ENCODE results near the gene UBE2E2. TPM values are rescaled to one million over a fixed set of nuclear protein-coding genes. Genes with fewer than 3 reads are reported as not detected.

Gene UBE2E2
- total and polyA plus RNA-seq, 8 donors = 6.5 to 128 (median 18.9) TPM

- 95 to 100% (median 97%) methylated on average over 1 of the region's 1 CpG for WGBS, 5 donors
- Histone ChIP-seq H3K36me3 (no peaks in the 10 kb centered on the region), H3K9me3 (no peaks in the 10 kb centered on the region), H3K4me3 (no peak overlapping the region), H3K27ac (no peak overlapping the region), H3K27me3 (no peaks in the 10 kb centered on the region), H3K4me1 (peaks cover 0 to 14% (median 5%) of the 10 kb centered on the region in 4 donors)
- no peak for TF ChIP-seq EP300 (IDR thresholded peaks at IDR 0.05)
- no peak for TF ChIP-seq CTCF (IDR thresholded peaks at IDR 0.05)
- TF ChIP-seq POLR2A (IDR thresholded peaks at IDR 0.05) = no peak
- TF ChIP-seq POLR2AphosphoS5 (IDR thresholded peaks at IDR 0.05) = no peak
- intact Hi-C loops (cut with DNase I; ENCODE audit: low total_unique reads) = no loop called here
- DNase-seq = no peak
Measured at GRCh38 chr3:23444386-23444785, 241.3 kb downstream of the UBE2E2 start.

- Histone ChIP-seq H3K27ac (no peak overlapping the region), H3K9me3 (no peaks in the 10 kb centered on the region), H3K4me1 (peaks cover 0 to 14% (median 2%) of the 10 kb centered on the region in 4 donors), H3K4me3 (no peak overlapping the region), H3K36me3 (no peaks in the 10 kb centered on the region), H3K27me3 (no peaks in the 10 kb centered on the region)
- TF ChIP-seq CTCF (IDR thresholded peaks at IDR 0.05) = no peak
- TF ChIP-seq EP300 (IDR thresholded peaks at IDR 0.05) = no peak
- TF ChIP-seq POLR2AphosphoS5 (IDR thresholded peaks at IDR 0.05) = no peak
- no peak for TF ChIP-seq POLR2A (IDR thresholded peaks at IDR 0.05)
- WGBS, 5 donors = 61 to 82% (median 69%) methylated on average over 3 of the region's 3 CpGs
- no peak for DNase-seq
- intact Hi-C loops (cut with DNase I; ENCODE audit: low total_unique reads) = no loop called here
Measured at GRCh38 chr3:23446301-23446700, 243.2 kb downstream of the UBE2E2 start.

GRCh38 chr3:23448998-23449537, 245.9 kb downstream of the UBE2E2 start:
- peaks cover 0 to 7% (median 3%) of the 10 kb centered on the region in 4 donors for H3K4me1 ChIP-seq
- no peak overlapping the region for H3K27ac ChIP-seq
- H3K36me3 ChIP-seq = no peaks in the 10 kb centered on the region
- H3K27me3 ChIP-seq = no peaks in the 10 kb centered on the region
- TF ChIP-seq EP300 (IDR thresholded peaks at IDR 0.05) (no peak), CTCF (IDR thresholded peaks at IDR 0.05) (no peak), POLR2AphosphoS5 (IDR thresholded peaks at IDR 0.05) (no peak), POLR2A (IDR thresholded peaks at IDR 0.05) (no peak)
- 73 to 85% (median 82%) methylated on average over 2 of the region's 2 CpGs for WGBS, 5 donors
- H3K9me3 ChIP-seq = no peaks in the 10 kb centered on the region
- DNase-seq = no peak
- intact Hi-C loops (cut with DNase I; ENCODE audit: low total_unique reads) = no loop called here
- no peak overlapping the region for H3K4me3 ChIP-seq

GRCh38 chr3:23450051-23450450, 246.9 kb downstream of the UBE2E2 start:
- H3K27me3 ChIP-seq = no peaks in the 10 kb centered on the region
- WGBS, 5 donors = 80 to 93% (median 88%) methylated on average over 2 of the region's 2 CpGs
- intact Hi-C loops (cut with DNase I; ENCODE audit: low total_unique reads) = no loop called here
- no peak overlapping the region for H3K27ac ChIP-seq
- H3K4me1 ChIP-seq = peaks cover 0 to 16% (median 8%) of the 10 kb centered on the region in 4 donors
- no peaks in the 10 kb centered on the region for H3K36me3 ChIP-seq
- TF ChIP-seq EP300 (IDR thresholded peaks at IDR 0.05) (no peak), POLR2AphosphoS5 (IDR thresholded peaks at IDR 0.05) (no peak), POLR2A (IDR thresholded peaks at IDR 0.05) (no peak), CTCF (IDR thresholded peaks at IDR 0.05) (no peak)
- H3K4me3 ChIP-seq = no peak overlapping the region
- DNase-seq = no peak
- no peaks in the 10 kb centered on the region for H3K9me3 ChIP-seq

All from stomach (tissue), 9 donors.